Cardiac atrium fibroblast (primary cell): ENCODE results near the gene TMEM233. TPM values are rescaled to one million over a fixed set of nuclear protein-coding genes. Genes with fewer than 3 reads are reported as not detected.

ENCODE experiments used
- total RNA-seq: library from RNA; depleted of rRNA; stranded (reverse); fragments of >200 nt; gene quantifications from 2 replicates; pipeline ENCODE4 v1.2.3, GENCODE V29; 2015

The TMEM233 gene
- 0.49 TPM in 1 of 2 replicates, not detected in the other for total RNA-seq

GRCh38 chr12:119593578-119594398, at the start of gene TMEM233:
Gene TMEM233 (plus strand): TSS chr12:119593774. CDS start chr12:119593849, 75 bp downstream.

GRCh38 chr12:119667577-119668323, 74.2 kb downstream of the TMEM233 start, which contains the start of gene PRKAB1:
Gene PRKAB1 (plus strand): TSS chr12:119668133. CDS start chr12:119668245, 112 bp downstream.

Other genes starting within 250 kb of the TMEM233 start
- 9.9 and 24.0 TPM in 2 replicates for gene PRKAB1, start 74.4 kb downstream of the TMEM233 start, total RNA-seq